NT2/D1 (cell line): ENCODE data around the gene MYH9.

Experiments
- SUZ12 ChIP-seq: IDR thresholded peaks from 2 replicates; pipeline ENCODE4 v1.6.1; 2011; ENCODE audit not compliant: insufficient read length, insufficient read depth; ENCODE audit errors: extremely low read depth
- YY1 ChIP-seq: IDR thresholded peaks from 2 replicates; pipeline ENCODE4 v1.6.1; 2011; ENCODE audit not compliant: insufficient read length, insufficient read depth
- ZNF274 ChIP-seq: IDR thresholded peaks from 2 replicates; pipeline ENCODE4 v1.6.1; 2011; ENCODE audit warnings: mild to moderate bottlenecking, low read depth, low read length

GRCh38 chr22:36366291-36366708, 21.5 kb downstream of the MYH9 start:
- TF ChIP-seq YY1 (no peak), ZNF274 (no peak), SUZ12 (no peak)
